ENCODE results near the gene AUH.

The AUH gene

DNA sequence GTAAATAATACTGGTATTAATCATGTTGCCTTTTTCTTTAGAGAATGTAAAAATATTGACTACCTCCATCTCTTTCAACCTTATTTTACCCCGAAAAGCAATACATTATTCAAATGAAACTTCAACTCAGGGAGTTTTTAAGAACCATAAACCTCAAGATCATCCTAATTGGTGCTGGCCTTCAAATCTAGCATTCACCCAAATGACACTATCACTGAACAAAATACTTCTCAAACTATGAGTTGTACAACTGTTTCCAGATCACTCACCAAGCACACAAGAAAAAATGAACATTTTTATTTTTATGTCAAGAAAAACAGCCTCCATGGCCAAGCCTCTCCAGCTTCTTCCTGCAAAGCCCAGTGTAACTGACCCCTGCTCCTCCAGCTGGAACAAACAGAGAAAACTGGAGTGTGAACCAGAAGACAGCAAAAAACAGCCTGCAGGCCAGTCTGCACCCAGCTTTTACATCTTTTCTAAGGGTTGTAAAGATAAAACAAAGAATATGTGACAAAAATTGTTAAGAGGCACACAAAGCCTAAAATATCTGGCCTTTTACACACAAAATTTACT lies 21.2 kb downstream of the AUH start:
- DNase-seq (ENCODE audit: low read depth, low spot score), result no peak

DNA sequence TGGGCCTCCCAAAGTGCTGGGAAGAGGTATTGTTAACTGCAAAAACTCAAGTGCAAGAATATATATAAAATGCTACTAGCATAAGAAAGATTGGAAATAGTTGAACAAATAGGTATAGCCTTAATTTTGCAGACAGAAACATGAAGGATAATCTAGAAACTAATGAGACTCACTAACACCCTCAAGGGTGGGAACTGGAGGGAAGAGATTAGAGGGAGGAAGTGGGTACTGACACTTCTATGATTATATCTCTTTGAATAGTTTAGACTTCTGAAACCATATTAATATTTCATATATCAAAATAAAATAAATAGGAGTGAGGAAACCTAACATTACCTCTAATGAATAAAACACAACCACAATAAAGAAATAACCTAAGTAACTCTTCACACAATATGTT lies 23.0 kb downstream of the AUH start:
- DNase-seq (ENCODE audit: low read depth, low spot score), result no peak

DNA sequence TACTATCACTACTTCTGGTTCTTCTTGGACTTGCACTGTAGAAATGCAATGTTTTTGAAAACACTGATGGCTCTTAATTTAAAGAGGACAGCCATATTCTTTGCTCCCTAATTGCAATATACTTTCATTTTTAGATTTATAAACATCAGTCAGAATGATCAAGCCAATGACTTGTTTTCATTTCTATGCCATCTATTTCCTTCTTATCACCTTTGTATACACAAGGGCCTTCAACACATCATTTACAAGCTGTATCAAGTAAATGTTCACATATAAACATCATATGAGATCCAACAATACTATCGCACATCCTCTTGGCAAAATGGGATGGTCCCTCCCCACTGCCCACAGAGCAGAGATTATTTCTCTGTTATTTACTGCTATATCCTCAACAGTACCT lies 24.9 kb downstream of the AUH start:
- DNase-seq (ENCODE audit: low read depth, low spot score), result no peak

DNA sequence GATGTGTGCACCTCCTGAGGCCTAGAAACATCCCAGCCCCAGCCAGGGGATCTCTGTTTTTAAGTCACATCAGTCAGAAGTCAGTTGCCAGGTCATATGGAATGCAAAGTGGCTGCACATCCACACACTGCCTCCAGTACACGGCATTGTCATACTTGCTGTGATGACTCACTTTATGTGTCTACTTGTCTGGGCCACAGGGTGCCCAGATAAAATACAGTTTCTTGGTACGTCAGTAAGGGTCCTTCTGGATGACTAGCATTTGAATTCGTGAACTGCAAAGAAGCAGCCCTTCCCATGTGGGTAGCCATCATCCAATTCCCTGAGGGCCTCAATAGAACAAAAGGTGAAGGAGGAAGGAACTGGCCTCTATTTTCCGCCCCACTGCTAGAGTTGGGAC lies 27.7 kb downstream of the AUH start:
- no peak for DNase-seq (ENCODE audit: low read depth, low spot score)

DNA sequence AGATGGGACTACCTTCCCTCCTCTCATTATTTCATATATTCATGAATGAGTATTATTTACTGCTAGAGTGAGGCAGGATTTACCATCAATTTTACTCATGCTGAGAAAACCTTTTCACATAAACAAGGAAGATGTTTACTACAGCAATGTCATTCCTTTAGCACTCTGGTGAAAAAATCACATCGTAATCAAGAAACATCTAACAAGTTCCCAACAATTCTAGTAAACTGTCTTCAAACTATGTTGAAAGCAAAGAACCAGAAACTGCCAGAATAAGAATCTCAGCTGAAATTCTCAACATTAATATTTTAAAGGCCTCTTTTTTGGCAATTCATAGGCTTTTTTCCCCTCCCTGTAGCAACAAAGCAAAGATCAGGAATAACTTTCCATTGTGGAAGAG lies 28.2 kb downstream of the AUH start:
- DNase-seq (ENCODE audit: low read depth, low spot score), result no peak

DNA sequence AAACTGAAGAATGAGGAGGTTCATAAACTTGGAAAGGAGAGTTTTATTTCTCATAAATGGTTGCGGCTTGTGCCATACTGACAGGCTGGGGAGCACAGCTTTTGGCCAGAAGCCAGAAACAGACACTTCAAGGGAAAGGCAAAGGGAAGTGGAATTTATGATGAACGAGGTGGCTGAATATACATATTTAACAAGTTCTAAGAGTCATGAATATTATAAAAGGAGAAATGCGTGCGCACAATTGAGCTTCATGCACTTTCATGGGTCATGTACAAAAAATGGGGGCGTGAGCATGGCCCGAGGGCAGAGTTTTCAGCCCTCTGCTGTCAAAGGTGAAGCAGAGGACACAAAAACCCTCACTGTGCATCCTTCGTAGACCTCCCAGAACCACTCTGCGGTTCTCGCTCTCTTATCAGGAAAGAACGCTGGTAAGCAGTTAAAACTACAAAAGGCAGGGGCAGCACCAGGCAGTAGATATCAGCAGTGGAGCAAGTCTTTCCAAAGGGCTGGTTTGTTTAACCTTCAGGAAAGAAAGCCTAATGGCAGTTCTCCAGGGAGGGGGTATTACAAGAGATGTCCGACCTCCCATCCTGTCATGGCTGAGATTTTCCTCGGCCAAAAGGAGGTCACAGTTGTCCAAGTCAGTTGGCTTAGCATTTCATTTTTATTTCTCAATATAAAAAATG lies 29.0 kb downstream of the AUH start:
- DNase-seq (ENCODE audit: low read depth, low spot score), result peak; percentile 19

DNA sequence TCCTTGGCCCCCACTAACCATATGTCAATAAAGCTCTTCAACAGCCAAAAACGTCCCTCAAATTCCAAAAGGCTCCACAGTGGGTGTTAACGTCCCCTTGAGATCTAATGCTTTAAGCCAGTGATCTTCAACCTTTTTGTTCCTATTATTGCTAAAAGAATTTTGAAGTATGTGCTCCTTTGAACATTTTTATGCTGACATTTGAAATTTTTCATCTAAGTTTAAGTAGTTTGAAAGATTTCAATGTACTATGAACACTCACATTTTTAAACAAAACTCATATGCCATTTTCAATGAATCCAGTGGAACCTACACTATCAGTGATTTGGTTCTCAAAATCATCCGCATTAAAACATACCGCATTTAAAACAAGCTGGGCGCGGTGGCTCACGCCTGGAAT lies 29.9 kb downstream of the AUH start:
- no peak for DNase-seq (ENCODE audit: low read depth, low spot score)

DNA sequence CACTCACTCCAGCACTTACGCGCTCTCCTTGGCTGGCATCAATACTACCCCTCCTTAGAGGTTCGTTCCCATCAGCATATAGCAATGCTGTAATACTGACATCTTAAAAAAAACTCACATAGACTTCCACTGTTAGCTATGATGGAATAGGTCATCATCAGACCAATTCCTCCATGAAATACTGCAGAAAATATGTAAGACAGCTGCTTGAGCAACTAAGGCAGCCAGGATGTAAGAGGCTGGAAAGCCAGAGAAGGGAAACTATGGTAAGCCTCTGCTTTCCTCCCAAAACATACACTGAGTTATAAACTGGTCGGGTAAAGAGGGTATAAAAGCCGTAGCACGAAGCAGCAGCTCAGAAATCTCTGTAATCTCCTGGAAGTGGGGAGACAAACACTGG lies 33.5 kb downstream of the AUH start:
- DNase-seq (ENCODE audit: low read depth, low spot score), result no peak

DNA sequence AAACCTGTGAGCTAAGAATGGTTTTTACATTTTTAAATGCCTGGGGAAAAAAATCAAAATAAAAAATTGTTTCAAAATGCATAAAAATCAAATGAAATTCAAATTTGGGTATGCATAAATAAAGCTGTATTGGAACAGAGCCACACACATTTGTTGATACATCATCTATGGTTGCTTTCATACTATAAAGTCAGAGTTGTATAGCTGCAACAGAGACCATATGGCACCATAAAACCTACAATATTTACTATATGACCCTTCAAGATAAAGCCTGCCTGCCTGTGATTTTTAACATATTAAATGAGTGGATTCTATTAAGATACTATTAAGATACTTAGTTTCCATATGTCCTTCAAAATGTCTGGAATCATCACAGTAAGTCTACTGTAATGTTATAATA lies 40.0 kb downstream of the AUH start:
- no peak for DNase-seq (ENCODE audit: low read depth, low spot score)

DNA sequence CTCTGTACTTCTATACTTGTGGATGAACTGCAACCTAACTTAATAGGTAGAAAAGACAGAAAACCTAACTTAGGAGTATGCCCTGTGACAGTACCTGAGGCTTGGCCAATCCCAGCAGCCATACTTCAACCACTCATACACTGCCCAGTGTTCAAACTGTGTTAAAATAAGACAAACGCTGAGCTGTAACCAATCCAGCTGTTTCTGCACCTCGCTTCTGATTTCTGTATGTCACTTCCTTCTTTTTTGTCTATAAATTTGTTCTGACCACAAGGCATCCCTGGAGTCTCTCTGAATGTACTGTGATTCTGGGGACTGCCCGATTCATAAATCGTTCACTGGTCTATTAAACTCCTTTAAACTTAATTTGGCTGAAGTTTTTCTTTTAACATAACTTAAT lies 41.4 kb downstream of the AUH start:
- no peak for DNase-seq (ENCODE audit: low read depth, low spot score)

DNA sequence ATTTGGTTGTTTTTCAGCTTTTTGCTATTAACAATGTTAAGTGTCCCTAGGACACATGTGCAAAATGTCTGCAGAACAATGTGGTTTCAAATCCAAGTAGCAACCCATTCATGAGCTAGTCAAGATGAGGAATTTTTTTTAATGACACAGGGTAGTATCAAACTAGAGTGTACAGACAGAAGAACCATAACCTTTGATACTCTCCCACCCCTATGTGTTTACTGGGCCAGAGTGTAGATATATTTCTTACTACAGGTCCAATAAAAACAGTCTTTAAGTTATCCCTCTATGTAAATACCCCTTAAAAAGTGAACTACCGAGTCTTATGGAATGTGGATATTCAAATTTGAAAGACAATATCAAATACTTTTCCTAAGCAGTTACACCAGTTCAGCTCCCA lies 45.6 kb downstream of the AUH start:
- DNase-seq (ENCODE audit: low read depth, low spot score), result no peak

DNA sequence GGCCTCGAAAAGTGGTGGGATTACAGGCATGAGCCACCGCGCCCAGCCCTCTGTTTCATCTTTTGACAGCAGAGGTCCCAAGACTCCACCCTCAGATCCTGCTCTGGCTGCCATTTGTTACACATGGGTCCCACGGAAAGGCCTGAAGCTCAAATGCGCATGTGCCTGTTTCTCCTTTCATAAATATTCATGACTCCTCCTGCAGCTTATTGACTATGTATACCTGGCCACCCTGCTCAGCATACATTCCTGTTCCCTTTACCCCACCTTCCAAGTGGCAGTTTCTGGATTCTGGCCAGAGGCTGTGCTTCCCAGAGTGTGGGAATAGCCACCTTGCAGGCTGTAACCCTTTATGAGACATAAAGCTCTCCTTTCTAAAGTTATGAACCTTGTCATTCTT lies 46.5 kb downstream of the AUH start:
- peak; percentile 71 for DNase-seq (ENCODE audit: low read depth, low spot score)

DNA sequence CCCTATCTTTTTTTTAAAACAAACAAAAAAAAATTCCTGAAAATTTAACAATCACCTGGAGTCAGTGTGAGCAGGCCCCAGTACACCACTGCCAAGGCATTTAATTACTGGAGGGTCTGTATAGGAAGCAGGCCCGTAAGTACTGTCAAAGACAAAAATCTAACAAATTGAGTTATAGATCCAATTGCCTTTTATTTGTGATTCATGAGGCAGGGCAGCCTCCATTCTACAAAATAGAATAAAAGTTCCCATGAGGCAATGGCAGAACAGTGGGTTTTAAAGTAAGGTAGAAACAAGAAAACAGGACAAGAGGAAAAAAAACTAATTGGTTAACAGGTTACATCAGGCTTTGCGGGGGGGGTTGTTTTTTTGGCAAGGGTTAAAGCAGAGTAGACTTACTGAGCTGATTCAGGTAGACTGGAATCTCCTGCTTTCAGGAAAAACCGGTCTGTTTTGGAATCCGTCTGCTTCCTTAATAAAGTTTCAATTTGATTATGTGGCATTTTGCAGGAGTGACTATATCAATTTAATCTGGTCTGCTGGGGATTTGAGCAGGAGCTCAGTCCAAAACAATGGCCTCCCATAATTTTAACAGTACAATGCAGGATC lies 48.9 kb downstream of the AUH start:
- DNase-seq (ENCODE audit: low read depth, low spot score), result peak; percentile 18

DNA sequence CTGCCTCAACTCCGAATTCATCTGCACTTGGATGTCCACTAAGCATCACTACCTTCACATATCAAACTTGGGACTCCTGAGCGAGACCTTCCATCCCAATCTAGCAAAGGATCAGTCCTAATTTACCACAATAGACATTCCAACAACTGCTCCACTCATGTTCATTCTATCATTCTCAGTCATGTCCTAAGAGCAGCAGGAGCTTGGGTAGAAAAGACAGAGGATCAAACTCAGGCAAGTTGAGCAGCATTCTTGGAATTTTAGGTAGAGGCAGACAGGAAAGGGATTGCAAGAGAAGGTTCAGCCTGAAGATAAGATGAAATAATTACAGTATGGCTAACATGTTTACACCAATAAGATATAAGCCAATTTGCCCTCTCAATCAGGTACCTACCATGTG lies 51.7 kb downstream of the AUH start:
- DNase-seq (ENCODE audit: low read depth, low spot score), result peak; percentile 14

DNA sequence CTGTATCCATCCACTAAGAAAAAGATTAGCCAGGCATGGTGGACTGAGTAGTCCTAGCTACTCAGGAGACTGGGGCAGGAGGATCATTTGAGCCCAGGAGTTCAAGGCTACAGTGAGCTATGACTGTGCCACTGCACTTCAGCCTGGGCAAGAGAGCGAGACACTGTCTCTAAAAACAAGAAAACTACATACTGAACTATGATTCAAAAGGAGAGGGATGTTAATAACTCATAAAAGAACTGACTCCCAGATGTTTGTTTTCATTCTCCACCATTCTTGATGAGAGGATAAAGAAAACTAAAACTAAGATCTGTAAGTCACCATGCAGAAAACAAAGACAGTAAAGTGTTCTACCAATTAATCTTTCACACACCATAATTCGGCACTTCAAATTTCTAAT lies 53.5 kb downstream of the AUH start:
- DNase-seq (ENCODE audit: low read depth, low spot score), result no peak

DNA sequence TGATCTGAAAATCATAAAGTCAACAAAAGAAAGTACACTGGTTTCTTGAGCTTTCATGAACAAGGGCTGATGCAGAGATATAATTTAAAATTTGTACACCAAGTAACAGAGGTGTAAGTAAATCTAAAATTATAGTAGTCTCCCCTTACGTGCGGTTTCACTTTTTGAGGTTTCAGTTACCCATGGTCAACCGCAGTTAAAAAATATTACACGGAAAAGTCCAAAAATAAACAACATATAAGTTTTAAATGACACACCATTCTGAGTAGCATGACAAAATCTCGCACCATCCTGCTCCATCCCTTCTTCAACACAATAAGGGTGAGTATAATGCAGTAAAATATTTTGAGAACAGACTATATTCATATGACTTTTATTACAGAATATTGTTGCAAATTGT lies 54.4 kb downstream of the AUH start:
- DNase-seq (ENCODE audit: low read depth, low spot score), result no peak

DNA sequence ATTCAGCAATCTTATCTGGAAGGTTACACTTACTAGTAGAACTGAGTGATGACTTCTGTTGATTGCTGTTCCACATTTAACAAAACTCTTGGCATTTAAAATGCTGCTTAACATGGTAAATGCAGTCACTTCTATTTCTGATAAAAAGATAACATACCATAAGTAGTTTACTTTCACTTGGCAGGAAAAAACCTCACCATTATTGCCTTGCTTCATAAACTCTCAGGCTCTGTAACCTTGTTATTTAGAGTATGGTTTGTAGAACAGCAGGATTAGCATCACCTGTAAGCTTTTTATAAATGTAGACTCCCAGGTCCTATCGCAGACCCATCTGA lies 55.5 kb downstream of the AUH start:
- no peak for DNase-seq (ENCODE audit: low read depth, low spot score)

DNA sequence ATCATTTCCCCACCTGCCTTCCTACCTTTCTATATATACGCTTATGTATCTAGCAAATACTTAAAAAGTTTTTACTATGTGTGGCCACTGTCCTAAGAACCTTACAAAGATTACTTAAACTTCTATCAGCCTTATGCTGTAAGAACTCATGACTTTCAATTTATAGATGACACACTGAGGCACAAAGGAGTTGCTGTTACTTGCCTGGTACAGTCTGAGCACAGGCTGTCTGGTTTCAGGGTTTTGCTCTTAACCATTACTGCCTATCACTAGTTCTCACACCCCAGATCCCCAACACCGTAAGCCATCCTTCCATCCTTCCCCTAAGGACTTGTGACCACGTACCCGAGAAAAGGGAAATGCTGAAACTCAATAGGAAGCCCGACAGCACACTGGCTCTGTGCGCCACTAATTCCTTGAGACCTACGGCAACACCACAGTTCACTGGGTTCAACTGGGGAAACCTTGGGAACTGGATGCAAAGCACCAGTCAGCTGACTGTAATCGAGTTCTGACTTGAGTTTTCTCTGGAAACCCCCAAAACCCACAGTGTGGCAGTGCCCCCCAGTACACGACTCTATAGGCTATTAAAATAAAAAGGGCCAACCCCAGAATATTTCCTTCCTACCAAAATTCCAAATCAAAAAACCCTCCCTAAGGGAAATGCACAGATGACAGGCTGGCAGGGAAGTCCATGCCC lies 56.0 kb downstream of the AUH start:
- DNase-seq (ENCODE audit: low read depth, low spot score), result no peak

DNA sequence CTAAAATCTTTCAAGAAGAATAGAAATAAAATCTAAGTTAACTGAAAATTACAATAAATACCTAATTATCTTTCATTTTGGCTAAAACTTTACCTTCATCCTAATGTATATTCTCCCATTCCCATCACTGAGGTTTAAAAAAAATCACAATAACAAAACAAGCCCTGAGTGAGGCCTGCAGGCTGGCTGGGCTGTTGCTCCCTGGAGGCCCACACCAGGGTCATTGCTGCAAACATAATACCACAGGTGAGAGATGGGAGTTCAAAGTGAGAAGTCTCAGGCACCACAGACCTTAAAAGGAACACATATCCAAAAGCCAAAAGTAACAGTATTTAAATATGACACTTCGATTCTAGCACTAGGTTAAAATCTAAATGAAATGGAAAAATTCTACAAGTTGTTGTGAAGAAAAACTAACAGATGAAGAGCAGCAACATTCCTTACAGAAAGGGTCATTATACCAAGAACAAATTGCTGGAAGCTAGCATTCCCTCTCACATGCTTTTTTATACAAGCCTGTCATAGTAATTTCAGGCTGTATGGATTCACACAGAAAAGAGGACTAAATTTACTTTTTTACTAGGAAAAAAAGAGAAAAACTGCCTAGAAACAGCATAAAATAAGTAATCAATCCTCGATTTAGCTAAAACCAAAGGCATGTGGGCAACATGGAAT lies 57.8 kb downstream of the AUH start:
- DNase-seq (ENCODE audit: low read depth, low spot score), result no peak

DNA sequence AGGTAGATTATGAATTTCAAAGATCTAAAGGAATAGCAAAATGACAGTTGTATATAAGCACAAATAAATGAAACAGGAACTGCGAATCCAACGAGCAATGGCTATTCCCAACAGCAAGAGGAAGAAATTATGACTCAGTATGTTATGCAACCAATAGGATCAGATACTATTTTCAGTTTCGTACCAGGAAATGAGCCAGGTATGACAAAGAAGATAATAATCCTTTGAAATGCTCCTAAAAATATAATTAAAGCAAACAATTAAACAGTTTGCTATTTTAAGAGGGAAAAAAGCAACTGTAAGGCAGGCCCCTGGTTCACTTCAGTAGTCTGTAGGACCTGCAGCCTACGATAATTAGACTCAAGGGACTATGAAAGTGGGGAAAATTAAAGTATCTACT lies 58.9 kb downstream of the AUH start:
- DNase-seq (ENCODE audit: low read depth, low spot score), result no peak

DNA sequence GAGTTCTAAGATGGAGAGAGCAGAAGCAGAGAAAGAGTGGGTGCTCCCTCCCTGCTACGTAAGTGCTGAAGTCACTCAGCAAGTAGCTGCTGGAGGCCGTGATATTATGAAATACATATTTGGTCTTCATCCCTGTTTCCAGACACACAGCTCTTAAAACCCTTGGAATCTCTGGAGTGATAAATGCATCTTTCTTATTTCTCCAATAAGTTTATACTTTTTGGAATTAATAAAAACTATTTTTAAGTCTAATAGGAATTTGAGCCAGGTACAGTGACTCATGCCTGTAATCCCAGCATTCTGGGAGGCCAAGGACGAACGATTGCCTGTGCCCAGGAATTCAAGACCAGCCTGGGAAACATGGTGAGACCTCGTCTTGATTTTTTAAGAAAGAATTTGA lies 60.6 kb downstream of the AUH start:
- no peak for DNase-seq (ENCODE audit: low read depth, low spot score)

DNA sequence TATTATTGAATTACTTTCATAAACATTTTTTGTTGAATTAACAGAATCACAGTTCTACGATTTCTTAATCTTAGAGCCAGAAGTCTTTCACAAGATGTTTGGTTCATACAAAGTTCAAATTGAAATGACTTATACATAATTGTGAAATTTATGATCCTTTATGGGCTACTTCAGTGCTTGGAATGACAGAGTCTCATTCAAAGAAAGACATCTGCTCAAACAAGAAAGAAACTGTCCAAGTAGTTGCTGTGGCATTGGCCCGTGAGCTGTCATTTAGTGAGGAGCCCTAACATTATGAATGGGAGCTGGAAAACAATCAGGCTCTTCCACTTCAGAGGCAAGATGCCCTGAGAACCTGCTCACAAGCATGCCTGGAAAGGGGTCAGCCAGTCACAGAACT lies 63.4 kb downstream of the AUH start:
- no peak for DNase-seq (ENCODE audit: low read depth, low spot score)

DNA sequence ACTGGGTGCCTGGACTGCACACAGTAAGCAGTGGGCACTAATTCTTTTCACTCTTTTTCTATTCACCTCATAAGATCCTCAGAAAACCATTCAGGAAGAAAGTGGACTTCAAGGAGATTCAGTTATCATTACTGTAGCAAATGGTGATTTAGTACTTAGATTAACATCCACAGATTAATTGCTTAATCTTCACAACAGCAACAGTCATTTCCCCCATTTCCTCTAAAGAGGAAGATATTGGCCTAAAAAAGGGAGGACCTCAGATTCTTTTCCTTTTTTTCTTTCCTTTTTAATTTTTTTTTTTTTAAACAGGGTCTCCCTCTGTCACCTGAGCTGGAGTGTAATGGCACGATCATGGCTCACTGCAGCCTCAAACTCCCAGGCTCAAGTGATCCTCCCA lies 64.4 kb downstream of the AUH start:
- DNase-seq (ENCODE audit: low read depth, low spot score), result no peak

Measured in ELF-1 (cell line).